HT-29 (cell line): ENCODE results near the gene ZBTB17. TPM values are rescaled to one million over a fixed set of nuclear protein-coding genes. Genes with fewer than 3 reads are reported as not detected.
"Not testable (repeated sequence)": the region's sequence is repeated elsewhere in the genome, so short reads cannot be mapped to it uniquely, and the experiment has no call there.

Source experiments
- DNase-seq: peaks from one replicate; pipeline ENCODE4 v3.0.0-alpha.2; 2015; ENCODE audit warnings: low spot score
- total RNA-seq: library from RNA; depleted of rRNA; stranded (reverse); fragments of >200 nt; shearing (Covaris generic); gene quantifications from 2 replicates; pipeline ENCODE4 v1.2.3, GENCODE V29; 2014

Gene ZBTB17
- total RNA-seq, 1 experiment from 2014 or later: 44.1 TPM

GRCh38 chr1:15988856-15989736, 13.2 kb upstream of the ZBTB17 start:
- no peak for DNase-seq

- DNase-seq: peak; percentile 22
Observed at GRCh38 chr1:15985611-15986297, 9.9 kb upstream of the ZBTB17 start.

GRCh38 chr1:15983275-15983674, 7.4 kb upstream of the ZBTB17 start:
- no peak for DNase-seq

GRCh38 chr1:15981679-15982078, 5.8 kb upstream of the ZBTB17 start:
- no peak for DNase-seq

- not testable (repeated sequence) for DNase-seq
Observed at GRCh38 chr1:15977947-15978346, 2.0 kb upstream of the ZBTB17 start.

GRCh38 chr1:15975358-15975804, 520 bp downstream of the ZBTB17 start:
- DNase-seq: peak; percentile 42

- no peak for DNase-seq
Observed at GRCh38 chr1:15974855-15975254, 1.0 kb downstream of the ZBTB17 start.

GRCh38 chr1:15973772-15974171, 2.1 kb downstream of the ZBTB17 start:
- DNase-seq: no peak

- no peak for DNase-seq
Observed at GRCh38 chr1:15972409-15972808, 3.5 kb downstream of the ZBTB17 start.

GRCh38 chr1:15970911-15971310, 5.0 kb downstream of the ZBTB17 start:
- DNase-seq: no peak

- DNase-seq: no peak
Observed at GRCh38 chr1:15969321-15969880, 6.5 kb downstream of the ZBTB17 start.

GRCh38 chr1:15968172-15968571, 7.7 kb downstream of the ZBTB17 start:
- DNase-seq: no peak

- no peak for DNase-seq
Observed at GRCh38 chr1:15966956-15967344, 9.0 kb downstream of the ZBTB17 start.

- no peak for DNase-seq
Observed at GRCh38 chr1:15966081-15966955, 9.6 kb downstream of the ZBTB17 start.

GRCh38 chr1:15965228-15965767, 10.6 kb downstream of the ZBTB17 start:
- DNase-seq: no peak

GRCh38 chr1:15963968-15964648, 11.8 kb downstream of the ZBTB17 start:
- peak; percentile 29 for DNase-seq

- DNase-seq: no peak
Observed at GRCh38 chr1:15963363-15963967, 12.4 kb downstream of the ZBTB17 start.

- DNase-seq: no peak
Observed at GRCh38 chr1:15962671-15963362, 13.1 kb downstream of the ZBTB17 start.

- DNase-seq: no peak
Observed at GRCh38 chr1:15962176-15962575, 13.7 kb downstream of the ZBTB17 start.

- no peak for DNase-seq
Observed at GRCh38 chr1:15961492-15961891, 14.4 kb downstream of the ZBTB17 start.
